ENCODE results near the gene DEPDC5. TPM values are rescaled to one million over a fixed set of nuclear protein-coding genes. Genes with fewer than 3 reads are reported as not detected.

Gene DEPDC5
- total RNA-seq, 1 donor from 2014 or later = 37.1 TPM

GRCh38 chr22:31764785-31765184, 11.0 kb downstream of the DEPDC5 start:
- Histone ChIP-seq H3K9me3 (ENCODE audit: low read depth) (no peaks in the 10 kb centered on the region), H4K20me1 (ENCODE audit: low read depth) (no peaks in the 10 kb centered on the region), H3K27me3 (no peaks in the 10 kb centered on the region), H3K36me3 (peaks cover 5% of the 10 kb centered on the region), H3K4me3 (no peak overlapping the region), H3K4me1 (no peaks in the 10 kb centered on the region), H3F3A (ENCODE audit: low read depth) (no peaks in the 10 kb centered on the region), H3K9ac (no peak overlapping the region), H2AFZ (replicated peaks) (no peak overlapping the region), H3K79me2 (ENCODE audit: low read depth) (no peaks in the 10 kb centered on the region), H3K4me2 (no peak overlapping the region), H3K27ac (no peak overlapping the region)
- TF ChIP-seq EZH2phosphoT487 (IDR thresholded peaks at IDR 0.05) (no peak), CTCF (IDR thresholded peaks at IDR 0.05) (no peak), EZH2 (IDR thresholded peaks at IDR 0.05) (no peak)
- Mint-ChIP-seq H3K4me3 (no peak overlapping the region), H3K36me3 (peaks cover 22% of the 10 kb centered on the region), H3K9me3 (no peaks in the 10 kb centered on the region), H3K27ac (no peak overlapping the region), H3K4me1 (no peaks in the 10 kb centered on the region), H3K27me3 (ENCODE audit: insufficient read depth, low read depth) (no peaks in the 10 kb centered on the region)
- no peak for DNase-seq (ENCODE audit: low spot score)

- no peak overlapping the region for H3K27ac ChIP-seq
- H3K79me2 ChIP-seq (ENCODE audit: low read depth) = no peaks in the 10 kb centered on the region
- H3K4me3 Mint-ChIP-seq = no peak overlapping the region
- no peaks in the 10 kb centered on the region for H3K27me3 ChIP-seq
- H3K9me3 Mint-ChIP-seq = no peaks in the 10 kb centered on the region
- no peak overlapping the region for H3K9ac ChIP-seq
- H3K4me2 ChIP-seq = no peak overlapping the region
- no peaks in the 10 kb centered on the region for H3K4me1 Mint-ChIP-seq
- H3K36me3 Mint-ChIP-seq = peaks cover 14% of the 10 kb centered on the region
- no peaks in the 10 kb centered on the region for H3F3A ChIP-seq (ENCODE audit: low read depth)
- no peak for DNase-seq (ENCODE audit: low spot score)
- H3K36me3 ChIP-seq = peaks cover 5% of the 10 kb centered on the region
- no peak overlapping the region for H2AFZ ChIP-seq (replicated peaks)
- no peaks in the 10 kb centered on the region for H4K20me1 ChIP-seq (ENCODE audit: low read depth)
- H3K27ac Mint-ChIP-seq = no peak overlapping the region
- no peaks in the 10 kb centered on the region for H3K4me1 ChIP-seq
- TF ChIP-seq EZH2phosphoT487 (IDR thresholded peaks at IDR 0.05) (no peak), EZH2 (IDR thresholded peaks at IDR 0.05) (no peak), CTCF (IDR thresholded peaks at IDR 0.05) (no peak)
- no peak overlapping the region for H3K4me3 ChIP-seq
- no peaks in the 10 kb centered on the region for H3K9me3 ChIP-seq (ENCODE audit: low read depth)
- H3K27me3 Mint-ChIP-seq (ENCODE audit: insufficient read depth, low read depth) = no peaks in the 10 kb centered on the region
Measured at GRCh38 chr22:31768422-31769059, 14.7 kb downstream of the DEPDC5 start.

- no peak for DNase-seq (ENCODE audit: low spot score)
- Histone ChIP-seq H3K9me3 (ENCODE audit: low read depth) (no peaks in the 10 kb centered on the region), H3K4me2 (no peak overlapping the region), H3K27ac (no peak overlapping the region), H4K20me1 (ENCODE audit: low read depth) (no peaks in the 10 kb centered on the region), H3K27me3 (no peaks in the 10 kb centered on the region), H3K79me2 (ENCODE audit: low read depth) (no peaks in the 10 kb centered on the region), H3K4me3 (no peak overlapping the region), H3K36me3 (peaks cover under 1% of the 10 kb centered on the region), H2AFZ (replicated peaks) (no peak overlapping the region), H3K9ac (no peak overlapping the region), H3K4me1 (no peaks in the 10 kb centered on the region), H3F3A (ENCODE audit: low read depth) (no peaks in the 10 kb centered on the region)
- H3K36me3 Mint-ChIP-seq = peaks cover 6% of the 10 kb centered on the region
- H3K4me3 Mint-ChIP-seq = no peak overlapping the region
- no peak for TF ChIP-seq CTCF (IDR thresholded peaks at IDR 0.05)
- no peak for TF ChIP-seq EZH2phosphoT487 (IDR thresholded peaks at IDR 0.05)
- no peaks in the 10 kb centered on the region for H3K4me1 Mint-ChIP-seq
- H3K27me3 Mint-ChIP-seq (ENCODE audit: insufficient read depth, low read depth) = no peaks in the 10 kb centered on the region
- H3K27ac Mint-ChIP-seq = no peak overlapping the region
- no peaks in the 10 kb centered on the region for H3K9me3 Mint-ChIP-seq
Measured at GRCh38 chr22:31773416-31773815, 19.6 kb downstream of the DEPDC5 start.

Measured in neural progenitor cell (in vitro differentiated cells).